Stimulated activated CD8-positive, alpha-beta memory T cell treated with anti-CD3 and anti-CD28 coated beads, Interleukin-7, amount 100 ng/mL, for 4 hours (primary cell): ENCODE results near the gene ATP11A.
"Not testable (repeated sequence)": the region's sequence is repeated elsewhere in the genome, so short reads cannot be mapped to it uniquely, and the experiment has no call there.

ENCODE experiments used
- DNase-seq, 2 donors: peaks; one replicate each; pipeline ENCODE4 v3.0.0-alpha.2; 2020; ENCODE audit warnings: low read depth in 2 of 2

Gene ATP11A

GRCh38 chr13:112838038-112838841 is 148.4 kb downstream of the ATP11A start:
- DNase-seq, result no peak

GRCh38 chr13:112838842-112839117 is 148.9 kb downstream of the ATP11A start:
- no peak for DNase-seq

DNA sequence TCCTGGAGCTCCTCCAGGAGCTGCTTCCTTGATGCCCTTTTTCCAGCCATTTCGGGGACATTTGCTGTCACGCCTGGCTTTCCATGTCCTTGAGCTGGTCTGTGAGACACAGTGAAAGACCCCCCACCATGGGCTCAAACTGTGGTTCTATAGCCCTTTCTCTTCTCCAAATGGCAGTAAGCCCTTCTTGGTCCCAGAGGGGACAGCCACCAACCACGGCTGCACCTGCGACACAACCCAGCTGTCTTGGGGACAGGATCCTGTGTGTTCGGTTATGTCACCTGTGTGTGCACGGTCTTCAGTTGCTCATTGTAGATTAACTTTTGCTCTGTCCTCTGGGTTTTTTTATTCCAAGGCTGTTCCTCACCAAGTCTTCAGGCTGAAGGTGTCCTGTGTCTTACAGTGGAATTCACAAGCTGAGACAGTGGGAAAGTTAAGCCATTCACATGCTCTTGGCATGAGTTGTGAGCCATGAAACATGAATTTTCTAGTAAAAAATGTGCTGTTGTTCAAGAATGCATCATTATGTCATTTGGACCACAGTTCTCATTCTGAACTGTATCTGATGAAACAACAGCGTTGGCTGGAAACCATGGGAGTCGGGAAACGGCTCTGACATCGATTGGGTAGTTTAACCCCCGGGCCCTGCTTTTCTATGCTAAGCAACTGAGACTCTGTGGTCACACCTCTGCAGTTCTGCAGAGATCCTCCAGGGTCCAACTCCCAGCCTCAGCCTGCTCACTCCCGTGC is 149.7 kb downstream of the ATP11A start:
- DNase-seq, result no peak

GRCh38 chr13:112840472-112841302 is 150.8 kb downstream of the ATP11A start:
- DNase-seq, result no peak

- not testable (repeated sequence) for DNase-seq
Observed at GRCh38 chr13:112841303-112842015, 151.6 kb downstream of the ATP11A start.

DNA sequence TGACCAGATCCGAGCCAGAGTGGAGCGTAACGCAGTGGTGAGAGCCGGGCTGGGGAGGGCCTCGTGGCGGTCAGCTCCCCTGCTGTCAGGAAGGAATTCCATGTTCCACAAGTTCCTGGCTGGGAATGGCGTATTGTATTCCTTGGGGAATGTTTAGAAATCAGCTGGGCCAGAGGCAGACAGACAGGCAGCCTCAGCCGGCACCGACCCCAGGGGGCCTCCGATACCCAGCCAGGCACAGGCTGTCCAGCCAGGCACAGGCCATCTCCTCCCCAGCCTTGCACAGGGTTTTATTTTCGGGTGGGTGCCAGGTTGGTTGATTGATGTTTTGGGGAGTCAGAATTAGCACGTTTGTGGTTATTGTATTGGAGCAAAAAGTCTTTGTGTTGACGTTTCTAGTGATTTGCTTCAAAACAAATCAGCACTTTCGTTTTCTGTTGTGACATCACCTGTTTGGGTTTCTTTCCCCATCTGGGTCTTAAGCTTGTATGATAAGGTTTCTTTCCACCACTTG is 152.6 kb downstream of the ATP11A start:
- DNase-seq, result no peak

DNA sequence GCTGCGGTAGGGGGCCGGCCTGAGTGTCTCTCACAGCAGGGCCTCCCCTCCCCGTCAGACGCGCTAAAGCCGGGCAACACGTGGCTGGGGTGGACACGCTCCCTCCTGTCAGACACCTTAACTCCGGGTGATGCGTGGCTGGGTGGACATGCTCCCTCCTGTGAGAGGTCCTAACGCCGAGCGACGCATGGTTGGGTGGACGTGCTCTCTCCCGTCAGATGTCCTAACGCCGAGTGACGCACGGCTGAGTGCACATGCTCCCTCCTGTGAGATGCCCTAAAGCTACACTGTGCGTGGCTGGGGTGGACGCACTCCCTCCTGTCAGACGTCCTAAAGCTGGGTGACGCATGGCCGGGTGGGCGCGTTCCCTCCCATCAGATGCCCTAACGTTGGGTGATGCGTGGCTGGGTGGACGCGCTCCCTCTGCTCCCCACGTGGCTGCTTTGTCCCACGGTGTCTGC is 153.1 kb downstream of the ATP11A start:
- no peak for DNase-seq

GRCh38 chr13:112843392-112844111 is 153.7 kb downstream of the ATP11A start:
- no peak for DNase-seq

GRCh38 chr13:112844411-112844810 is 154.6 kb downstream of the ATP11A start:
- no peak for DNase-seq

DNA sequence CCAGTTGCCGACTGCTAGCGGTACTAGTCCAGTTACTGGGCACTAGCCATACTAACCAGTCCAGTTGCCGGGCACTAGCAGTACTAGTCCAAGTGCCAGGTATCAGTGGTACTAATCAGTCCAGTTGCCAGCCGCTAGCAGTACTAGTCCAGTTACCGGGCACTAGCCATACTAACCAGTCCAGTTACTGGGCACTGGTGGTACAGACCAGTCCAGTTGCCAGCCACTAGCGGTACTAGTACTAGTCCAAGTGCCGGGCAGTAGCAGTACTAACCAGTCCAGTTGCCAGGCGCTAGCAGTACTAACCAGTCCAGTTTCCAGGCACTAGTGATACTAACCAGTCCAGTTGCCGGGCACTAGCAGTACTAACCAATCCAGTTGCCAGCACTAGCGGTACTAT is 155.0 kb downstream of the ATP11A start:
- no peak for DNase-seq

GRCh38 chr13:112845511-112846144 is 155.8 kb downstream of the ATP11A start:
- no peak for DNase-seq

DNA sequence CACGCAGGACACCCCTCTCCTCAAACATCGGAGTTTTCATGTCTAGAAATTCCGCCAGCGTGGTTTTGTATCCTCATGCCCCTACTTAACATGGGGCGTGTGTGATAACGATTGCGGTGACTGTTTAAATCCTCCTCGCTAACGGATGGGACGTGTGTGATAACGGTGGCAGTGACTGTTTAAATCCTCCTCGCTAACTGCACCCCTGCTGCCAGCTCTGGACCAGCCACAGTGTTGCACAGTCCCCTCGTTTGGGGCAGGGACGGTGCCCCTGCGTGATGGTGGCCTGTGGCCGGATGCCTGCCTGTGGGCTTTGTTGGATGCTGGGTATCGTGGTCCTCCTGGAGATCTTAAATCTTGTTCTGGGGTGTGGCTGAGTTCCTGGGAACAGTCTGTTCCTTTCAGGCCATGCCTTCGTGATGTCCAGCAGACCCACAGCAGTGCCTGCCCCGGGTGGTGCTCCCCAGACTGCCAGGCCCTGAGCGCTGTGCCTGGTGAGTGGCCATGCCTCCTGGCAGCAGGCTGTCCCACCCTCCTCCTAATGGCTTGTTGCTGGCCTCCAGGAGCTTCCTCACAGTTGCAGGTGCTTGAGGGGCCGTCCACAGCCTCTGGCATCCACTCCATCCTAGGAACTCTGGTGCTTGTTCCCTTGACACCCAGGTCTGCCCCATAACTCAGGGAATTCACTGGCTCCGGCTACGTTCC is 156.7 kb downstream of the ATP11A start:
- DNase-seq, result no peak

DNA sequence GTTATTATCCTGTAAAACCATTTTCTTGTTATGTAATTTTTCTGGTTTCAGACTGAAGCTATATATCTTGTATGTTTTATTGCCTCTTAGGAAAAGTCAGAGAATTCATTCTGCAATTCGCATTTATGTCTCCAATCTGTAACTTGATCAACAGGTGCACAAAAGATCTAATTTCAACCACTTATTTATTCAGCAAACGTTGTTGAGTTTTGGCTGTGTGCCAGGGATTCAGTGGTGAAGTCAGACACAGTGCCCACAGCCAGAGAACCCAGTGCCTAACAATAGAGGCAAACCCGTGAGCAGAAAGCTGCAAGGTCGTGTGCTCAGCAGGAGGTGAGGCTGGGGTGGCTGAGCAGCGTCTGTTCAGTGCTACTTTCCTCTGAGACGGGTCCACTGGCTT is 159.7 kb downstream of the ATP11A start:
- DNase-seq, result no peak

- no peak for DNase-seq
Observed at GRCh38 chr13:112850273-112850672, 160.4 kb downstream of the ATP11A start.

- DNase-seq, result no peak
Observed at GRCh38 chr13:112851107-112852038, 161.5 kb downstream of the ATP11A start.

GRCh38 chr13:112852392-112852791 is 162.6 kb downstream of the ATP11A start:
- no peak for DNase-seq

- DNase-seq, result no peak
Observed at GRCh38 chr13:112852808-112853207, 163.0 kb downstream of the ATP11A start.

DNA sequence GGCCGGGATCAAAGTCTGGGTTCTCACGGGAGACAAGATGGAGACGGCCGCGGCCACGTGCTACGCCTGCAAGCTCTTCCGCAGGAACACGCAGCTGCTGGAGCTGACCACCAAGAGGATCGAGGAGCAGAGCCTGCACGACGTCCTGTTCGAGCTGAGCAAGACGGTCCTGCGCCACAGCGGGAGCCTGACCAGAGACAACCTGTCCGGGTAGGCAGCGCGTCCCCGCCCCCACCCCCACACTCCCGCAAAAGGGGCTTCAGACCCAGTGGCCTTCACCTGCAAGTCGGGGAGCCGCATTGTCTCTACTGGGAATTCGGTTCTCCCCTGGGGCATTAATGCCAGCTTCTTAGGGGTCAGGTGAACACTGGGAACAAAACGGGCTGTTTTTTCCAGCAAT is 164.5 kb downstream of the ATP11A start:
- DNase-seq, result no peak

DNA sequence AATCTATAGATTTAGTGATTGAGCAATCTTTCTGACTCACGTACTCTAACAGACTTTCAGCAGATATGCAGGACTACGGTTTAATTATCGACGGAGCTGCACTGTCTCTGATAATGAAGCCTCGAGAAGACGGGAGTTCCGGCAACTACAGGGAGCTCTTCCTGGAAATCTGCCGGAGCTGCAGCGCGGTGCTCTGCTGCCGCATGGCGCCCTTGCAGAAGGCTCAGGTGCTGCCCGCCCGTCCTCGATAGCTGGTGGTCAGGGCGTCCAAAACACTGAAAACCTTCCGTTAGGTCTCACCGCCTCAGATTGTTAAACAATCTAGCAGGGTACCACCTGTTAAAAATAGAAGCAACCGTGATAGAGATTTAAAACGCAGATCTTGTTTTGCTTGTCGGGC is 166.0 kb downstream of the ATP11A start:
- no peak for DNase-seq
